NCI-H1048 (cell line): ENCODE data around the gene MEGF6.

ENCODE experiments used
- DNase-seq: peaks from one replicate; lab custom pipeline; 2025; lab: John Stamatoyannopoulos, UW

MEGF6 gene

DNA sequence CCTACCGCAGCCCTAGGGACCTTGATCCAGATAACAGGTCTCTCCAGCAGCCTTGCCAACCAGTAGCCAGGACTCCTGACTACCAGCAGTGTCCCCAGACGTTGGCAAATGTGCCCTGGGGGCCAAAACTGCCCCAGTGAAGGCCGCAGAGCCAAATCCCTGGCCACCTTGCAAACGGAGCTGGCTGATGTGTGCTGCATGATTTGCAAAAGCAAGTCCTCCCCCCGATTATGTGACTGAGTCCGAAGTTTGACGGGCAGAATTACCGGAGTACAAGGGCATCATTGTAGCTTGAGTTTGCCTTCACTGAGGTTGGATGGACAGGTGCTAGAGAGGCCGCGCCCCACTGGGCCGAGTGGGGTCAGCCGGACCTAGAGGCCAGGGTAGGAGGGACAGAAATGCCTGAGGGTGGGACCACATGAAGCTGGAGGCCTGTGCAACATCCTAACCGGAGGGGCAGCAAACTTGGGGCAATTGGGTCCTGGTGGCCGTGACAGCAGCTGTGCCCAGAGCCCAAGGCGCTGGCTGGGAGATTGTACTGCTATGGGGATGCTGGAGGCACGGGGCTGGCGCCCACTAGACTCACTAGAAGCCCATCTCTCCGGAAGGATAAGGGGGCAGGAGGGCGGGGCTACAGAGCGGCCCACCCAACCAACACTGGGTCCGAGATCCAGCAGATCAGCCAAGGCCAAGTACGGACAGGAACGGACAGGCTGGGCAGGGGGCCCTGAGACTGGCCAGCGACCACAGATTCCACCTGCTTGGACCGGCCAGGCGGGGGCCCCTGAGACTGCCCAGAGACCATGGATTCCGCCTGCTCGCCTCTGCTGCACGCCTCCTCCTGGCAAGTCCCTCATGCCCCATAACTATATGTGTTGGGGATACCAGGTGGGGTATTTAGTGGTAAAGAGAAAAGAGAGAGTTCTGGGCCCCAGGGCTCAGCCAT is 154.1 kb downstream of the MEGF6 start:
- no peak for DNase-seq

DNA sequence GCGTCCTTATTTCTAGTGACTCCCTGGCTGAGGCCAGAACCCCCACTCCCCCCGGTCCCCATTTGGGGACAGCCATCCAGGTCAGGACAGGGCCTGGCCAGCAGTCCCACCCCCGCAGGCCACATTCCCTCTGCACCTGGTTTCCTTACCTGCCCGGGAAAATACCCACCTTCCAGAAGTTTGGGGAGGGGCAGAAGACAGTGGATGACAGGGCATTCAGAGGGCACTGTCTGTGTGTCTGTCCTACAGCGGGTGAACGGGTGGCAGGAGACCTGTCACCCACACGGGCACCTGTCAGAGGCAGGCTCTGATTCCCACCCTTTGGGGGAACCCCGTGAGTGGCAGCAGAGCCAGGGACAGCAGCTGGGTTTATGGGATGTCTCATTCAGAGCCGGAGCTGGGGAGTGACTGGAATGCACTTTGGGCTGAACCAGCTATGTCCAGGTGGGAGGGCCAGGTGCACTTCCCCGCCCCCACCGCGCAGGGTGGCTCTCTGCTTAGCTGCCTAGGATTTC is 154.8 kb downstream of the MEGF6 start:
- no peak for DNase-seq

DNA sequence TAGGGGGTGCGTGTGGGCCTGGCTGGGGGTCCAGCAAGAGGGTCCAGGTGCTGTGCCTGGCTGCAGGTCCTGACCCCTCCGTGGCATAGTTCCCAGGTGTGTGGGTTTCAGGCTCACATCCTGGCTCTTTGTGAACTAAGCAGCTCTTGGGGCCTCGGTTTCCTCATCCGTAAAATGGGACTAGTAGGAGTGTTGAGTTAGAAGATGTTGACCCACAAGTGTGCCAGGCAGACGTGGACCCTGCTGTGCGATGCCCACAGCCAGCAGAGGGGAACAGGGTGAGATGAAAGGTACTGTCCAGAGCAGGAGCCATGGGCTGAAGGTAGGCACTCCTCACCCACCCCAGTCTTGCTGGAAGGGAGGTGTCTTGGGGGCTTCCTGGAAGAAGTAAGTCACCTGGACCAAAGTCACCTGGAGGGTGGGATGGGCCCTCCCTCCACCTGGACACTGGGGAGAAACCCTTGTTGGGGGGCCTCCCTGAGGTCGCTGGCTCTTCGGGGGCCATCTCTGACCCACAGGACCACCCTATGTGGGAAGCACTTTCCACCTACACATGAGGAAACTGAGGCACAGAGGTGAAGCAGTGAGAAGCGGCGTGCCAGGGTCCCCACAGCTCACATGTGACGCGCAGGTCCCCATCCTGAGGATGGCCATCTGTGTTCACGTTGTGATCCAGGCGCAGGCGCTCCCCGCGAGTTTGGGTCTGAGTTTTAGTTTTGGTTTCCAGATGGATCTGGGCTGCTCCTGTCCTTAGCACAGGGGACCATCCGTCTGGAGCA is 155.4 kb downstream of the MEGF6 start:
- no peak for DNase-seq

DNA sequence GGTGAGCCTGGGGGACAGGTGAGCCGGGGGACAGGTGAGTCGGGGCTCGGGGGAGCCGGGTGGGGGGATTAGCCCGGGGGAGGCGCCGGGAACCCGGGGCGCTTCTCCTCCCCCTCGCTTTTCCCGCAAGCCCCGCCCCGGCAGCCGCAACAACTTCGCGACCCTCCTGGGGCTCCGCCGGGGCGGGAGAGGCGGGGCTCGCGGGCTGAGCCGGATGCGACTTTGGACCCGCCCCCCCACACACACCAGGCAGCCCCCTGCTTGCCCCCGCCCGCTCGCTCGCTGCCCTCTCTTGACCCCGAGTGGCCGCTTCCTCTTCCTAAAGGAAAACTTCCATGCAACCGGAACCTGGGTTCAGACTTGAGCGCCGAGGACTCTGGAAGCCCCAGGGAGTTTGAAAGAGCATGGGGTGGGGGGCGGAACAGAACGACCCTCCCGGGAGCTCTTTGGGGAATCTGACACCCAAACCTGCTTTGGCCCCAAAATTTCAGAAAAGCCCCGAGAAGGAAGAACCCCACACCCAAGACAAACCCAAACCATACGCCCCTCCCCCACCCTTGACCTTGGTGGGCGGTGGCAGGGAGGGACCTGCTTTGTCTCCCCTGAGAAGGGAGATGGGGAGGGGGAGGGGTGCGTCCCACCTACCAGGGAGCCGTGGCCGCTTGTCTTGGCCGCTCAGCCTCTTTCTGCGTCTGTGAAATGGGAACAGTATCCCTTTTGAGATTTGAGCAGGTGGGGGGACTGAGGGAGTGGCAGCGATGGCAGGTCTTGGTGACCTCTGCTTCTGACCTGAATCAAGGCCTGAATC is 156.3 kb downstream of the MEGF6 start:
- peak; percentile 20 for DNase-seq

DNA sequence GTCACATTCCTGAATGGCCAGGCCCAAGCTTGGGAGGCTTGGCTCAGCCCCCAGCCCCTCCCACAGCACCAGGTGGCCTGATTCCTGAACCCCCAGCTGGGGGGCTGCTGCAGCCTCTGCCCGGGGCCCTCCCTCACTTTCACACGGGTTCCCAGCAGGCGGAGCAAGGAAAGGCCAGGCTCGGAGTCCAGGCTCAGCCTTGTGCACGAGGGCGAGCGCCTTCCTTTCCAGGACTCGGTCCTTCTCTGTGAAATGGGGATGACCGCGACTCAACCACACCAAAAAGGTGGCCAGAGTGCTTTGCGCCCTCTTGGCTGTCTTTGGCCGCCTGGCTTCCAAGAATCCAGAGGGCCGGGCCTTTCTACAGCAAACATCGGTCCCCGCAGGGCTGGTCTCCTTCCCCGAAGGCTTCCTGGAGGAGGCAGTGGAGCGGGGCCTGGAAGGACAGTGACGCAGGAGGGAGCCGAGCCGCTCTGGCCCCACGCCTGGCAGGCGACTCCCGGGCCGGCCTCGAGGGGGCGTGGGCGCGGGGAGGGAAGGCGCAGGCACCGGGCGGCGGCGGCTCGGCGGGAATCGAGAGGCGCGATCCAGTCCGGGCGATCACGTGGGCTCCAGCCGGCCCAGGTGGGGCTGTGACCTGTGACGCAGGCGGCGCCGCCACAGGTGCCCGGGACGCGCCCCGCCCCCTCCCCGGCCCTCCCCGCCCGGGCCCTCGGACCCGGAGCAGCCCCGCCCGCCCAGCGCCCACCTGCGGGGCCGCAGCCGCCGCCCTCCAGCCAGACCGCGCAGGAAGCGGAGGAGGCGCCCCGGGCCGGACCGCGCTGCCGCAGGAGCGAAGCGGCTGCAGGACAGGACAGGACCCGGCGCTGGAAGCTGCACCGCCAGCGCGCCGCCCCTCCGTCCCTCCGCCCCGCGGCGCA is 157.2 kb downstream of the MEGF6 start, which contains the start of gene ARHGEF16:
Gene ARHGEF16 (plus strand): TSS at position 775 of the 920 bp plus-strand sequence. CDS start 8,420 bp downstream, outside the sequence.
- peak; percentile 49 for DNase-seq

DNA sequence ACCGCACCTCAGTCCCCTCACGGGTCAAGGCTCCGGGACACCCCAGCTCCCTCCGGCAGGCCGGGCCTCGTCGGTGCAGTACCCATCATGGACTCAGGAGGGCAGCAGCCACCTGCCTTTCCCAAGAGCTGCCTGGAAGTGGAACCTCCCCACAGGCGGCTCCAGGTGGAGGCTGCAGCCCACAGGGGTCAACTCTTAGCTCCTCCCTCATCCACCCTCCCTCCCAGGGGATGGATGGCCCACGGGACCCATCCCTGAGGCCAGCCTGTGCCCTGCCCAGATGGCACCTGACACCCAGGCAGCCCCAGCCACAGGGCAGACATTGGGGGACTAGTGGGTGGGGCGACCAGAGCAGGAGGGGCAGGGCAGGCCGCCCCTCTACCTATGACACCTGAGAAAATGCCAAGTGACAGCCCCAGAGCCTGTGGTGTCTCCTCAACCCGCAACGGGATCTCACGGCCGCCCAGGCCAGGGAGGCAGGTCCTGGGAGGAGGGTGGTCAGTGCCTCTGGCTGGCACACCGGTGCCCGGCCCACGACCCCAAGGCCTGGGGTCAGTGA is 158.0 kb downstream of the MEGF6 start:
- peak; percentile 25 for DNase-seq

DNA sequence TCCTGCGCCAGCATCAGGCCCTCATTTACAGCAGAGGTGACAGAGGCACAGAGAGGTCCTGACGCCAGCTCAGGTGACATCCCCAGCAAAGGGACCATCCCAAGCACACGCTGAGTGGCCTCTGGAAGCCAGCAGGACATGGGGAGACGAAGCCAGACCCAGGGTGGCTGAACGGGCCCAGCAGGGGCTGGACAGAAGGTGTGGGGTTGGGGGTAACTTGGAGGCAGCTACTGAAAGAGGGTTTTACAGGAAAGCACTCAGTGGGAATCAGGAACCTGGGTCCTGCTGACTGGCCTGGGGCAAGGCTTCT is 158.5 kb downstream of the MEGF6 start:
- no peak for DNase-seq

DNA sequence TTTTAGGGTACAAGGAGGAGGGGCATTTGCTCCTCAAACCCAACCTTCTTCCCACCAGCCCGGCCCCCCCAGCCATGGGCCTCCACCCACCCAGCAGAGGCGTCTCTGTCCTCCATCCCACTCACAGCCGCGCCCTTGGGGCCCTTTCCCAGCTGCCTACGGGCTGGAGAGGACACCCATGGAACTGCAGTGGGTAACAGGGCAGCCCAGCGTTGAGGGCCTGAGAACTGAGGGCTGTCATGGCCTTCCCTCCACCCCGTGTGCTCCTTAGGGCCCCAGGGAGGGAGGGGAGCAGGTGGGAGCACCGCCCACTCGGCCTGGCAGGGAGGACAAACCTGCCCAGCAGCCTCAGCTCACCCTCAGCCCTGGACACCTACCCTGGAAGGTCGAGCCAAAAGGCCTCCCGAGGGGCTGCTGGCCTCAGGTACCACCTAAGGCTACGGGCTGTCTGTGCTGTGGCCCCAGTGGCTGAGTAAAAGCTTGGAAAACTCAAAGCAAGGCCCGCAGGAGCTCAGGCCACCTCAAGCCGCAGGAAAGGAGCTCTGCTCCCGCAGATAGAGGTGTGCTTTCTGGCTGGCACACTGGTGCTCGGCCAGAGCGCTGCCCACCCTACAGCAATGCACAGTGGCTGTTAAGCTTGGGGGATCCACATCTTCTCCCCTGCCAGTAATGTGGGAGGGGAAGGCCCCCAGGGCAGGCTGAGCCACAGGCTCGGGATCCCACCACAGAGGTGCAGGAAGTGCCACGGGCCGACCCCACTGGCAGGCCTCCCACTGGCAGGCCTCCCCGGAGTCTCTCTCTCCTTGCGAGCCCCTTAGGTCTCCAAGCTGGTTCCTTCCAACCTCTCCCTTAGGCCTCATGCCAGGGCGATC is 159.1 kb downstream of the MEGF6 start:
- DNase-seq: no peak

DNA sequence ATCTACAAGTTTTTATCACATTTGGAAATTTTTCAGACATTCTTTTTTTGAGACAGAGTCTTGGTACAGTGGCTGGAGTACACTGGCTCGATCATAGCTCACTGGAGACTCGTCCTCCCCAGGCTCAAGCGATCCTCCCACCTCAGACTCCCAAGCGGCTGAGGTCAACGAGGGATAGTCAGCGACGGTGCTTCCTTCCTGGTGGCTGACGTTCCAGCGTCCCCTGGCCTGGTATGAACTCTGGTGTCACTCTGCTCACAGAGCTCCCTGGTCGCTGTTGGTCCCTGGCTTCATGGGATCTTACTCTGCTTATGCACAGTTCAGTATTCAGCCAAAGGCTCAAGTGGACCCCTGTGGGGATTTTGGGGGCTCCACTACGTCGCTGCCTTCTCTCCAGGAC is 160.3 kb downstream of the MEGF6 start:
- no peak for DNase-seq

DNA sequence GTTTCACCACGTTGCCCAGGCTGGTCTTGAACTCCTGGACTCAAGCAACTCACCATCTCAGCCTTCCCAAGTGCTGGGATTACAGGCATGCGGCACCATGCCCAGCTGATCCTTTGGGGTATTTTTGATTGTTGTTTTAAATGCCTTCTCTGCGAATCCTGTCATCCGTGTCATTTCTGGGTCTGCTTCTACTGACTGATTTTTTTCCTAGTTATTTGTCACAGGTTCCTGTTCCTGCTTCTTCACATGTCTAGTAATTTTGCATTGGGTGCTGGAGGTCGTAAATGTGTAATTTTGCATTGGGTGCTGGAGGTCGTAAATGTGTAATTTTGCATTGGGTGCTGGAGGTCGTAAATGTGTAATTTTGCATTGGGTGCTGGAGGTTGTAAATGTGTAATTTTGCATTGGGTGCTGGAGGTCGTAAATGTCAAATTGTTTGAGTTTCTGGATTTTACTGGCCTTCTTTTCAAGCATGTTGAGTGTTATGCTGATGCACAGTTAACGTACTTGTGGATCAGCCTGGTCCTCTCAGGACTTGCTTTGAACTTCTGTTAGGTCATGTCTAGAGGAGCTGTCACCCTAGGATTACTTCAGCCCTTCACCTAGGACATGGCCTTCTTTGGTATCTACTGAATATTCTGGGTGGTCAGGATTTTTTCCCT is 161.0 kb downstream of the MEGF6 start:
- DNase-seq: no peak

DNA sequence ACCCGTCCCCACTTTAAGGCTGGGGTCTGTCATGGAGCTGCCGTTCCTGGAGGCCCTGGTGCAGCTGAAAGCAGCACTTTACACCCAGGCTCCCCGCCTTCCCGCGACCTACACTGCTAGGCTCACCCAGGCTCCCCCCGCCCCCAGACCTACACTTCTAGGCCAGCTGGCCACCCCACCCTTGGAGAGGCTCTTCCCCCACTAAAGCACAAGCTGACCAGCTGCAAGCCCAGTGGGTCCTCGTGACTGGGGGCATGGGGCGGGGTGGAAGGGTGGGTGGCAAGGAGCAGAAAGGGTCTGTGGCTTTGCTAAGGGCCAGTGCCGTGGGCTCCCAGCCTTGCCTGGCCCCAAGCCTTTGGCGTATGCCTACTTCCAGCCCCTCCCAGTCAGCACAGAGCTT is 166.6 kb downstream of the MEGF6 start:
- no peak for DNase-seq

DNA sequence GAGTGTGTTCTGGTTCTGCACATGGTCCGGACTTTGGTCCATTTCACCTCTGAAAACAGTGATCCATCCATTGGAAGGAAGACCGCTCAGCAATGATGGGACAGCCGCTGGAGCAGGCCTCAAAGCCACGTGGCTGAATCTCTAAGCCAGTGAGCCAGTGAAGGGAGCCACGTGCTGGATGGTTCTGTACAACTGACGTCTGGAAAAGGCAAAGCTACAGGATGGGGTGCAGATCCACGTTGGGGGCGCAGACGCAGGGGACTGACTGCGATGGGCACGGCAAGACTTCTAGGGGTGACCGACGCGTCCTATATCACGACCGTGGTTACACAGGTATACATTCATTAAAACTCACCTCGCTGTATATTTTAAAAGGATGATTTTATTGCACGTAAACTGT is 167.0 kb downstream of the MEGF6 start:
- DNase-seq: no peak

DNA sequence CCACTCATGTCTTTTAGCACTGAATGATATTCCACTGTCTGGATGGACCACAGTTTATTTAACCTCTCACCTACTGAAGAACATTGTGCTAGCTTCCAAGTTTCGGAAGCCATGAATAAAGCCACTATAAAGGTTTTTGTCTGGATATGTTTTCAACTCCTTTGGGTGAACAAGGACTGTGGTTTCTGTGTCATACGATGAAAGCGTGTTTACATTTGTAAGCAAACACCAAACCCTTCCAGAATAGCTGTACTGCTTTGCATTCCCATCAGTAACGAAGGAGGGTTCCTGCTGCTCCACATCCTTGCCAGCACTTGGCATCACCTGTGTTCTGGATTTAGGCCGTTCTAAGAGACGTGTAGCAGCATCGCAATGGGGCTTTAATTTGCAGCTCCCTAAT is 167.5 kb downstream of the MEGF6 start:
- no peak for DNase-seq

DNA sequence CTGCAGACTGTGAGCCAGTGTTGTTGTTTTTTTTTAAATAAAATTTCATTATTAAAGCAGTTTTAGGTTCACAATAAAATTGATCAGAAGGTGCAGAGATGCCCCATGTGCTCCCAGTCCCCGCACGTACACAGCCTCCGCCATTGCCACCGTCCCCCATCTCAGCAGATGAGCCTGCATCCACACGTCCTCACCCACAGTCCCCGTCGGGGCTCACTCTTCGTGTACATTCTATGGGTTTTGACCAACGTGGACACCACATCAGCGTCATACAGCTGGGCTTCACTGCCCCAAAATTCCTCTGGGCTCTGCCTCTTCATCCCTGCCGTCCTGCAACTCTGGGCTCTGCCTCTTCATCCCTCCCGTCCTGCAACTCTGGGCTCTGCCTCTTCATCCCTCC is 168.4 kb downstream of the MEGF6 start:
- DNase-seq: no peak

DNA sequence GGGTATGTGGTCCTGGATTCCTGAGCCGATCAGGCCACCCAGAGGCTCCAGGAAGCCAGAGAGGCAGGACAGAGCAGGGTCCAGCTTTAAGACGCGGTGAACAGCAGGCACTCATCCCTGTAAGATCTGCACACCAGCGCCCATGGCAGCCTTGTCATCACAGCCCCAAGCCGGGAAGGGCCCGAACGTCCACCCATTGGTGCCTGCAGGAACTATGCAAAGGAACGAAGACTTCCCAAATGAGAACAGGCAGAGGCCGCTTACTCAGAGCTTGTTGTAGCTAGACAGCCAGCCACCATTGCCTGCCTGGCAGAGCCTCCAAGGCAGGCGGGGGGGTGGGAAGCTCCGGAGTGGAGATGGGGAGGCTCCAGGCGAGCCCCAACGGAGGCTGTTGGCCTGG is 169.0 kb downstream of the MEGF6 start:
- DNase-seq: no peak

DNA sequence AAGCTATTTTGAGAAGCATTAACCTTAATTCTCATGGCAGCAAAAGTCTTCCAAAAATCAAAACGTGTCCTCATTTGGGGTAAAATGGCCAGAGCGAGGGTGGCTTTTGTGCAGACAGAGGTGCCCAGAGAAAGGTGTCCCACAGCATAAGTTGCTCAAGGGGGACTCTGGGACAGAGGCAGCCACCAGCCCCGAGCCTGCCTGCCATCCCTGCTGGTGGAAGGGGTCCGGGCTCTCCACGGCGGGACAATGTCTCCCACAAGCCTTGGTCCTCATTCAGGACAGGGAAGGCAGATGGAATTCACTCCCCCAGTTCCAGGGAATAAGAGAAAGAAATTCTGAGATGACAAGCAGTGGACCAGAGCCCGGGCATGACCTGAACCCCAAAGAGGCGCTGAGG is 169.4 kb downstream of the MEGF6 start:
- no peak for DNase-seq

DNA sequence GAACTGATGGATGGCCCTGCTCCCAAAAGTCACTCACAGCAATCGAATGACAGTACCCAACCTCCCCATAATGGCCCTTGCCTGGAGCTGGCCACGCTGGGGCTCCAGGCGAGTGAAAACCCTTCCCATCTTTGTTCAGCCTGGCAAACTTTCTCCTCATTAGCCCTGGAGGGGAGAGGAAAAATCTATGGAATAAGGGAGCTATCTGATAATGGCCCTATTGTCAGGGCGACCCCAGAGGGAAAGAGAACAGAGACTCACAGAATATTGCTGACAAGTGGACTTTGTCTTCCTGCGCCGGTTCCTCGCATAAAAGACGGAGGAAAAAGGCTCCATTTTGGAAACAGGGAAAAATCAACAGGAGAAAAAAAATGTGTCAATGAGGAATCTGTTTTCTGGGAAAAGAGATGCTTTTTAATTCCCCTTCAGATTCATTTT is 169.9 kb downstream of the MEGF6 start:
- no peak for DNase-seq

DNA sequence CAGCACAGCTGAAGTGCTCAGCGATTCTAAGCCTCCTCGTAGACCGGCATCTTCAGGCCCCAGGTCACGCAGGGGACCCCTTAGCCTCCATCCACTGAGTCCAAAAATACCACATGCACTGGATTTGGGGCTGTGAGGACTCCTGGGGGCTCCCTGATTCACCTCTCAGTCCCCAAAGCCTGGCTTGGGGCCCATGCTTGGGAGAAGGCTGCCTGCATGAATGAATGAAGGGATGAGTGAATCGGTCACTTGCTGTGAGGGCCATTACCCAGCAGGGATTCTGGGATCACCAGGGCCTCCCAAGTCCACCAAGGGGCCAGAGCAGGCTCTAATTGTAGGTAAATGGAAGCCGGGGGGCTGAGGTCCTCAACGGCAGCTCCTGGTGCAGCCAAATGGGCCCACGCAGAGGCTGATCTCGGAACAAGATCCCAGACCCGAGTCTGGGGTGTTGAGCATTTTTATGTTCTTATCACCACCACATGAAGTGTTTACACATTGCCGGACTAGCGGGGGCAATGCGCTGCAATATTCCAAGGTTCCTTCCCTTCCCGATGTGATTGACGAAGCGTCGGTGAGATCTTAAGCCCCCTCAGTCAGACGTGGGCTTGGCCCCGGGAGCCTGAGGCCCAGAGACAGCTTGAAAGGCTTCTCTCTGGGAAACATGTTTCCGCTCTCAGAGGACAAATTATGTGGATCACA is 170.4 kb downstream of the MEGF6 start:
- DNase-seq: no peak

DNA sequence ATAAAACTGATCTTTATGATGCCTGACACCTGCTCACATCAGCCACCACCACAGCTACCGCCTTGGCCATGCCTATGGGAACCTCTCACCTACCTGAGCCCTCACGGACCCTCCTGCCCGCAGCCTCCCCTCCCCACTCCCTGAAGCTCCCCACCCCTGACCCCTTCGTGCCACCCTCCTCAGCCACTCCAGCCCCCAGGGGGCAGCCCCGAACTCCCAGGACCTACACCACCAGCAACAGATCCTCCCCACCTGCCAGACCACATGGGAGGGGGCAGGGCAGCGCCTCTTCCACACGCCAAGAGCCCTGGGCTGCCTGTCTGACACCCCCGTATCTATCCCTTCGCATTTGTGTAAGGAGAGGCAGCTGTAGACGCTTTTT is 171.0 kb downstream of the MEGF6 start:
- DNase-seq: no peak
